GM12873 (cell line): ENCODE results near the gene MEDAG.

Experiments
- TF ChIP-seq, protein P1 (sequence below): IDR thresholded peaks from 2 replicates; pipeline ENCODE4 v1.5.1; 2012; ENCODE audit warnings: low read depth, mild to moderate bottlenecking, moderate library complexity, low read length, control low read depth; ENCODE audit not compliant: insufficient read depth; ENCODE audit errors: missing control alignments

Gene MEDAG

GRCh38 chr13:30863231-30863630, 42.8 kb upstream of the MEDAG start:
- TF ChIP-seq, protein P1, sequence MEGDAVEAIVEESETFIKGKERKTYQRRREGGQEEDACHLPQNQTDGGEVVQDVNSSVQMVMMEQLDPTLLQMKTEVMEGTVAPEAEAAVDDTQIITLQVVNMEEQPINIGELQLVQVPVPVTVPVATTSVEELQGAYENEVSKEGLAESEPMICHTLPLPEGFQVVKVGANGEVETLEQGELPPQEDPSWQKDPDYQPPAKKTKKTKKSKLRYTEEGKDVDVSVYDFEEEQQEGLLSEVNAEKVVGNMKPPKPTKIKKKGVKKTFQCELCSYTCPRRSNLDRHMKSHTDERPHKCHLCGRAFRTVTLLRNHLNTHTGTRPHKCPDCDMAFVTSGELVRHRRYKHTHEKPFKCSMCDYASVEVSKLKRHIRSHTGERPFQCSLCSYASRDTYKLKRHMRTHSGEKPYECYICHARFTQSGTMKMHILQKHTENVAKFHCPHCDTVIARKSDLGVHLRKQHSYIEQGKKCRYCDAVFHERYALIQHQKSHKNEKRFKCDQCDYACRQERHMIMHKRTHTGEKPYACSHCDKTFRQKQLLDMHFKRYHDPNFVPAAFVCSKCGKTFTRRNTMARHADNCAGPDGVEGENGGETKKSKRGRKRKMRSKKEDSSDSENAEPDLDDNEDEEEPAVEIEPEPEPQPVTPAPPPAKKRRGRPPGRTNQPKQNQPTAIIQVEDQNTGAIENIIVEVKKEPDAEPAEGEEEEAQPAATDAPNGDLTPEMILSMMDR, result no peak

GRCh38 chr13:30863796-30864195, 42.3 kb upstream of the MEDAG start:
- TF ChIP-seq, protein P1, result no peak

DNA sequence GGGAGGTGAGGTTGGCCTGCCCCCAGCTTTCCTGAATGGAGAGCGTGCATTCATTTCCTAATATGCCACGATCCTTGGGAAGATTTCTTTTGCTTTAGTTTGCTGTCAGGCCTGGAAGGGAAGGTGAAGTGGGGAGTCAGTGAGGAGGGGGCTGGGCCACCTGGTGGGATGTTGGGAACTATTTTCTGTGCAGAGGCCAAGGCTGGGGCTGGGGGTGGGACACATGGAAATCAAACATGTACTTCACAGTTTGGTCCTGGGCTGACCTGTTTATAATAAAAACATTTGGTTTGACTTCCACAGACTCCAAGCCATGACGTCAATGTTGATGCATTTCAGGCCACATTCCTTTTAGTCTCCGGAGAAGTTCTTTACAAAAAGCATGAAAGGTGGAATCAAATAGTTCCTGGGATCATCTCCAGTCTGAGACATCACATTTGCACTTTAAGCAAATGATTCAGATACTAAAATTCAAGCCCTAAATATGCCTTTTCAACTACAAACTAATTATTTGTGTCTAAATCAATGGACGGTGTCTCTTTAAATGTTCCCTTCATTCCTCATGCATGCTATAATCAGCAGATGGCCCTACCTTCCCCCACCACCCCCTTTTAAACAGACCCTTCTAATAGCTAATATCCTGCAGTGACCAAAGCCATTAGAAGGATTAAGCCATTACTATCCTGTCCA, 41.5 kb upstream of the MEDAG start:
- TF ChIP-seq, protein P1, result no peak

GRCh38 chr13:30865123-30866049, 40.7 kb upstream of the MEDAG start:
- TF ChIP-seq, protein P1, result peak; percentile 95

GRCh38 chr13:30866677-30867076, 39.4 kb upstream of the MEDAG start:
- TF ChIP-seq, protein P1, result no peak

DNA sequence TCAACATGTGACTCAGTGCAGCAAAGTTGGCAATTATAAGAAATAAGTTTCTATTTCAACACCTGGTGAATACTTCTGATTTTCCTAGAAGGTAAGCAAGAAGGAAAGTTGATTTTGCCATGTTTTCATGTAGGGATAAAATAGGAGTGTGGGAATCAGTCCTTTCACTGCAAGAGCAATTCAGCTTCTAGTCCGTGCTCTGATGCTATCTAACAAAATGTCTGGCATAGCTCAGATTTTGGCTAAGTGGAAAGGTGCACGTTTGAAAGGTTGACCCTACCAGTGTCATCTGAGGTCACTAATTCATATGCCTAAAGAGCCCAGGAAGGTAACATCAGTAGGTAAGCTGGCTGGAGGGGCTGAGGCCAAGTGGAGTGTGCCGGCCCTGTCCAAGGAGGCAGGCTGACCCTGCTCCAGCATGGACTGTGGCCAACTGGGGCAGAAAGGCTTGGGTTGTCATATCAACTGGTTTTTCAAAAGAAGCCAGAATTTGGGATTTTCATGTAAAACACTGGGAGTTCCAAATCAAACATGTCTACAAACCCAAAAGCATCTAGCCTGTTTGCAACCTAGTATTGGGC, 38.9 kb upstream of the MEDAG start:
- TF ChIP-seq, protein P1, result no peak
